Measurements from ENCODE around the gene PLEKHM3.

- no peak for TF ChIP-seq CTCF (IDR thresholded peaks at IDR 0.05)
- TF ChIP-seq POLR2AphosphoS5 (IDR thresholded peaks at IDR 0.05), result no peak
Observed at GRCh38 chr2:207782238-207783030, 242.9 kb downstream of the PLEKHM3 start.
